Panc1 (cell line): Measurements from ENCODE around the gene TAF11. TPM values are rescaled to one million over a fixed set of nuclear protein-coding genes. Genes with fewer than 3 reads are reported as not detected.

Experiments
- ATAC-seq: fragments of 200-7000 bp; cut with Tn5 transposase; 2 replicates; pipeline ENCODE4 v1.9.1; 2020; ENCODE audit warnings: mild to moderate bottlenecking, moderate library complexity
- BruUV-seq: library from RNA; stranded (reverse); fragments of 400-500 nt; replicated peaks from 2 replicates; lab custom pipeline; 2021; lab: Mats Ljungman, UMichigan
- CTCF ChIA-PET: fragments of 300-600 bp; sonication (Branson Sonifier 250); formaldehyde crosslinking; loops from one replicate; lab custom pipeline; 2022; ENCODE audit warnings: antibody characterized with exemption; lab: Charles Lee
- POLR2A ChIA-PET: fragments of 300-600 bp; sonication (Branson Sonifier 250); formaldehyde crosslinking; loops from one replicate; lab custom pipeline; 2022; ENCODE audit warnings: antibody characterized with exemption; lab: Charles Lee
- DNase-seq: peaks from one replicate; pipeline ENCODE4 v3.0.0-alpha.2; 2010; ENCODE audit warnings: low read depth, low spot score
- H3K27ac ChIP-seq: 2 replicates; pipeline ENCODE4 v1.5.1; 2011; ENCODE audit warnings: mild to moderate bottlenecking, low read length, inconsistent platforms
- H3K27me3 ChIP-seq: fragments of 200-500 bp; sonication (Bioruptor generic); 2 replicates; pipeline ENCODE4 v1.6.0; 2014; ENCODE audit warnings: low read length, inconsistent platforms; ENCODE audit not compliant: control insufficient read depth, insufficient read depth
- H3K36me3 ChIP-seq: fragments of 200-500 bp; sonication (Bioruptor generic); 2 replicates; pipeline ENCODE4 v1.5.1; 2014; ENCODE audit warnings: inconsistent platforms, mild to moderate bottlenecking, low read length, moderate library complexity; ENCODE audit not compliant: control insufficient read depth, insufficient read depth
- H3K4me1 ChIP-seq: 2 replicates; pipeline ENCODE4 v1.5.1; 2011; ENCODE audit warnings: inconsistent platforms, mild to moderate bottlenecking, low read length, moderate library complexity; ENCODE audit not compliant: control insufficient read depth, insufficient read depth
- H3K4me3 ChIP-seq, 2 experiments: 2 replicates each; pipeline ENCODE4 v1.5.1; 2011 to 2012; ENCODE audit warnings: low read depth in 2 of 2, low read length in 2 of 2, mild to moderate bottlenecking in 2 of 2, inconsistent platforms in 1 of 2, moderate library complexity in 1 of 2
- H3K9me3 ChIP-seq: fragments of 200-500 bp; sonication (Bioruptor generic); 2 replicates; pipeline ENCODE4 v1.5.1; 2014; ENCODE audit warnings: low read depth, mild to moderate bottlenecking, inconsistent platforms, low read length, moderate library complexity; ENCODE audit not compliant: control insufficient read depth, insufficient read depth
- POLR2AphosphoS5 ChIP-seq: IDR thresholded peaks from 2 replicates; pipeline ENCODE4 v1.6.1; 2012; ENCODE audit warnings: mild to moderate bottlenecking, low read depth, low read length, moderate library complexity
- SIN3A ChIP-seq: IDR thresholded peaks from 2 replicates; pipeline ENCODE4 v1.6.1; 2012; ENCODE audit warnings: low read depth, mild to moderate bottlenecking, low read length, moderate library complexity, borderline replicate concordance; ENCODE audit not compliant: insufficient read depth
- TCF7L2 ChIP-seq: IDR thresholded peaks from 2 replicates; pipeline ENCODE4 v1.6.1; 2011; ENCODE audit warnings: mild to moderate bottlenecking, low read depth, low read length, inconsistent platforms
- in situ Hi-C: cut with HindIII; loops from 2 replicates; pipeline ENCODE4 v1.10.0; 2016; ENCODE audit warnings: low sequenced_read_pairs, low pct_unique_long_range_greater_than_20kb
- intact Hi-C: fragments of 100-400 bp; cut with micrococcal nuclease; formaldehyde crosslinking; loops from one replicate; pipeline ENCODE4 v1.10.0; 2022; ENCODE audit not compliant: unreplicated experiment
- total RNA-seq: library from RNA; stranded (reverse); gene quantifications from one replicate; pipeline ENCODE4 v1.2.1, GENCODE V29; 2021; ENCODE audit not compliant: unreplicated experiment
- TF ChIP-seq, protein P1 (sequence below): fragments of 450-650 bp; IDR thresholded peaks from 2 replicates; pipeline ENCODE4 v1.5.1; 2017; ENCODE audit warnings: mild to moderate bottlenecking
- TF ChIP-seq, protein P2 (sequence below), 2 experiments: IDR thresholded peaks; 2 replicates each; pipeline ENCODE4 v1.6.1; 2011 to 2012; ENCODE audit warnings: low read depth in 2 of 2, control low read depth in 1 of 2, low read length in 1 of 2, mild to moderate bottlenecking in 1 of 2, moderate library complexity in 1 of 2; ENCODE audit not compliant: insufficient read depth in 1 of 2

TAF11 gene
- total RNA-seq, 1 experiment from 2014 or later, result 25.3 TPM

DNA sequence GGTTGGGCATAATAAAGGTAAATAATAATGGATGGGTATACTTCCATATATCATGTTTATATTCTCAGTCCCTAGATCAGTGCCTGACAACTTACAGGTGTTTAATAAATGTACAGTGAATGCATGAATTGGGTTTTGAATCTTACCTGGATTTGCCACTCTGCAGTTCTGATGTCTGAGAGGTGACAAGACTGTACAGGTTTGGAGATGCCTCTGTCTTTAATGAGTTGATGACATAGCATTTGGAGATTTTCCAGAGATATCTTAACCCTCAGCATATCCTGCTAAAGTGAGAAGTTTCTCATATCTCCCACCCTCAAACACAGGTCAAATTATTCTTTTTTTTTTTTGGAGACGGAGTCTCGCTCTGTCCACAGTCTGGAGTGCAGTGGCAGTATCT, 3.5 kb upstream of the TAF11 start:
- no peak for TF ChIP-seq POLR2AphosphoS5
- TF ChIP-seq, protein P1, sequence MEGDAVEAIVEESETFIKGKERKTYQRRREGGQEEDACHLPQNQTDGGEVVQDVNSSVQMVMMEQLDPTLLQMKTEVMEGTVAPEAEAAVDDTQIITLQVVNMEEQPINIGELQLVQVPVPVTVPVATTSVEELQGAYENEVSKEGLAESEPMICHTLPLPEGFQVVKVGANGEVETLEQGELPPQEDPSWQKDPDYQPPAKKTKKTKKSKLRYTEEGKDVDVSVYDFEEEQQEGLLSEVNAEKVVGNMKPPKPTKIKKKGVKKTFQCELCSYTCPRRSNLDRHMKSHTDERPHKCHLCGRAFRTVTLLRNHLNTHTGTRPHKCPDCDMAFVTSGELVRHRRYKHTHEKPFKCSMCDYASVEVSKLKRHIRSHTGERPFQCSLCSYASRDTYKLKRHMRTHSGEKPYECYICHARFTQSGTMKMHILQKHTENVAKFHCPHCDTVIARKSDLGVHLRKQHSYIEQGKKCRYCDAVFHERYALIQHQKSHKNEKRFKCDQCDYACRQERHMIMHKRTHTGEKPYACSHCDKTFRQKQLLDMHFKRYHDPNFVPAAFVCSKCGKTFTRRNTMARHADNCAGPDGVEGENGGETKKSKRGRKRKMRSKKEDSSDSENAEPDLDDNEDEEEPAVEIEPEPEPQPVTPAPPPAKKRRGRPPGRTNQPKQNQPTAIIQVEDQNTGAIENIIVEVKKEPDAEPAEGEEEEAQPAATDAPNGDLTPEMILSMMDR, result no peak
- TF ChIP-seq SIN3A, result no peak
- no peak for TF ChIP-seq TCF7L2
- TF ChIP-seq, protein P2, sequence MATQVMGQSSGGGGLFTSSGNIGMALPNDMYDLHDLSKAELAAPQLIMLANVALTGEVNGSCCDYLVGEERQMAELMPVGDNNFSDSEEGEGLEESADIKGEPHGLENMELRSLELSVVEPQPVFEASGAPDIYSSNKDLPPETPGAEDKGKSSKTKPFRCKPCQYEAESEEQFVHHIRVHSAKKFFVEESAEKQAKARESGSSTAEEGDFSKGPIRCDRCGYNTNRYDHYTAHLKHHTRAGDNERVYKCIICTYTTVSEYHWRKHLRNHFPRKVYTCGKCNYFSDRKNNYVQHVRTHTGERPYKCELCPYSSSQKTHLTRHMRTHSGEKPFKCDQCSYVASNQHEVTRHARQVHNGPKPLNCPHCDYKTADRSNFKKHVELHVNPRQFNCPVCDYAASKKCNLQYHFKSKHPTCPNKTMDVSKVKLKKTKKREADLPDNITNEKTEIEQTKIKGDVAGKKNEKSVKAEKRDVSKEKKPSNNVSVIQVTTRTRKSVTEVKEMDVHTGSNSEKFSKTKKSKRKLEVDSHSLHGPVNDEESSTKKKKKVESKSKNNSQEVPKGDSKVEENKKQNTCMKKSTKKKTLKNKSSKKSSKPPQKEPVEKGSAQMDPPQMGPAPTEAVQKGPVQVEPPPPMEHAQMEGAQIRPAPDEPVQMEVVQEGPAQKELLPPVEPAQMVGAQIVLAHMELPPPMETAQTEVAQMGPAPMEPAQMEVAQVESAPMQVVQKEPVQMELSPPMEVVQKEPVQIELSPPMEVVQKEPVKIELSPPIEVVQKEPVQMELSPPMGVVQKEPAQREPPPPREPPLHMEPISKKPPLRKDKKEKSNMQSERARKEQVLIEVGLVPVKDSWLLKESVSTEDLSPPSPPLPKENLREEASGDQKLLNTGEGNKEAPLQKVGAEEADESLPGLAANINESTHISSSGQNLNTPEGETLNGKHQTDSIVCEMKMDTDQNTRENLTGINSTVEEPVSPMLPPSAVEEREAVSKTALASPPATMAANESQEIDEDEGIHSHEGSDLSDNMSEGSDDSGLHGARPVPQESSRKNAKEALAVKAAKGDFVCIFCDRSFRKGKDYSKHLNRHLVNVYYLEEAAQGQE (IDR thresholded peaks at IDR 0.05; ENCODE audit: insufficient read depth in 1 of 2, low read depth in 2 of 2, low read length in 1 of 2), result no peak
- no peak overlapping the region for H3K4me3 ChIP-seq
- in situ Hi-C loops, result no loop called here
- H3K27ac ChIP-seq, result no peak overlapping the region
- CTCF ChIA-PET, result no interaction called here
- ATAC-seq, result no peak
- no TSS peak for BruUV-seq
- POLR2A ChIA-PET, result no interaction called here
- DNase-seq, result no peak
- H3K36me3 ChIP-seq, result peaks cover 5% of the 10 kb centered on the region; the same call in 1 of the 2 replicates
- H3K4me1 ChIP-seq, result peaks cover 8% of the 10 kb centered on the region
- H3K9me3 ChIP-seq, result no peaks in the 10 kb centered on the region
- intact Hi-C loops, result no loop called here
- no peaks in the 10 kb centered on the region for H3K27me3 ChIP-seq

DNA sequence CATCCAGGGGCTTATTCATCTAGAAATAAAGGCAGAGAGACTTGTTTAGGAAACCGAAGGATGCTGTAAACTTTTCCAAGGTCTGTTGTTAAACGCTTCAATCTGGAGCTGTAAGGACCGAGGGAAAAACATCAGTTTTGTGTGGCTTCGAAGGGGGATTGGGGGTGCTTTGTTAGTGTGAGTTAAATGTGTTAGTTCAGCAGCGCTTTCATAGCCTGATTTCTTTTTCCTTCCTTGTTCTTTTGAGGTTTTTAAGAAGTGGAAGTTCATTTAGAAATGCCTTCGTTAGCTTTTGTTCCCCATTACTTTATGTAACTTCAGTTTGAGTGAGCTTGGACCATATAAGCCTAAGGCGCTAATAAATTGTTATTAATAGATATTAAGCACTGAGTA, 2.7 kb upstream of the TAF11 start:
- TF ChIP-seq, protein P1, result no peak
- no peak for TF ChIP-seq POLR2AphosphoS5
- TF ChIP-seq TCF7L2, result no peak
- TF ChIP-seq SIN3A, result no peak
- TF ChIP-seq, protein P2 (IDR thresholded peaks at IDR 0.05; ENCODE audit: insufficient read depth in 1 of 2, low read depth in 2 of 2, low read length in 1 of 2), result no peak

More for the DNA sequence above, 2.7 kb upstream of the TAF11 start:
- Histone ChIP-seq H3K27ac (peak overlapping the region; percentile 44), H3K4me1 (peaks cover 8% of the 10 kb centered on the region), H3K4me3 (peak overlapping the region; percentile 95 to 99), H3K36me3 (peaks cover 5% of the 10 kb centered on the region; the same call in 1 of the 2 replicates), H3K27me3 (no peaks in the 10 kb centered on the region), H3K9me3 (no peaks in the 10 kb centered on the region)
- no peak for ATAC-seq
- ChIA-PET CTCF (interaction anchor here (1.2 kb wide), 1 partner anchor 249 kb away, joined by 3 read pairs; no protein-coding TSS in a partner anchor), POLR2A (interaction anchor here (0.7 kb wide), 1 partner anchor 31 kb away, joined by 3 read pairs; no protein-coding TSS in a partner anchor)
- intact Hi-C loops, result no loop called here
- in situ Hi-C loops, result no loop called here
- BruUV-seq, result TSS peak; percentile 57
- DNase-seq, result no peak
